CD8-positive, alpha-beta memory T cell (primary cell): ENCODE results near the gene CCT7. TPM values are rescaled to one million over a fixed set of nuclear protein-coding genes. Genes with fewer than 3 reads are reported as not detected.

Source experiments
- CTCF ChIA-PET: fragments of 350-600 bp; sonication (Branson Sonifier 250); formaldehyde crosslinking; loops from one replicate; lab custom pipeline; 2021; ENCODE audit warnings: antibody characterized with exemption; lab: Charles Lee
- POLR2A ChIA-PET: fragments of 350-600 bp; sonication (Branson Sonifier 250); formaldehyde crosslinking; loops from one replicate; lab custom pipeline; 2021; ENCODE audit warnings: antibody characterized with exemption; lab: Charles Lee
- DNase-seq, 5 donors: peaks; one replicate each; pipeline versions ENCODE4 v3.0.0 to v3.0.0-alpha.2; 2020 to 2022; ENCODE audit warnings: mixed read lengths in 1 of 5
- H3K27ac ChIP-seq: one replicate; pipeline ENCODE4 v1.7.0; 2013; ENCODE audit warnings: low read depth, mild to moderate bottlenecking, low read length, moderate library complexity
- H3K27me3 ChIP-seq: 2 replicates; pipeline ENCODE4 v1.7.0; 2013; ENCODE audit warnings: low read length, mild to moderate bottlenecking; ENCODE audit not compliant: insufficient read depth, poor library complexity, severe bottlenecking
- H3K36me3 ChIP-seq: 2 replicates; pipeline ENCODE4 v1.7.0; 2013; ENCODE audit warnings: mild to moderate bottlenecking, low read length, moderate library complexity; ENCODE audit not compliant: insufficient read depth
- H3K4me1 ChIP-seq: 2 replicates; pipeline ENCODE4 v1.7.0; 2013; ENCODE audit warnings: mild to moderate bottlenecking, low read length, moderate library complexity; ENCODE audit not compliant: insufficient read depth
- H3K4me3 ChIP-seq: 2 replicates; pipeline ENCODE4 v1.7.0; 2013; ENCODE audit warnings: mild to moderate bottlenecking, low read length
- H3K9me3 ChIP-seq: 2 replicates; pipeline ENCODE4 v1.7.0; 2013; ENCODE audit warnings: mild to moderate bottlenecking, low read length
- H3K27ac Mint-ChIP-seq, 8 donors: one replicate each; pipeline ENCODE4 v1.8.0; 2020 to 2021; ENCODE audit warnings: mixed read lengths in 8 of 8, mild to moderate bottlenecking in 6 of 8, inconsistent platforms in 3 of 8, moderate library complexity in 3 of 8
- H3K27me3 Mint-ChIP-seq, 2 donors: one replicate each; pipeline ENCODE4 v1.8.0; 2020 to 2021; ENCODE audit warnings: mixed read lengths in 2 of 2, mild to moderate bottlenecking in 1 of 2, moderate library complexity in 1 of 2
- H3K36me3 Mint-ChIP-seq, 3 donors: one replicate each; pipeline ENCODE4 v1.8.0; 2020 to 2021; ENCODE audit warnings: mixed read lengths in 3 of 3, inconsistent platforms in 1 of 3, mild to moderate bottlenecking in 1 of 3
- H3K4me1 Mint-ChIP-seq, 3 donors: one replicate each; pipeline ENCODE4 v1.8.0; 2020 to 2021; ENCODE audit warnings: mixed read lengths in 3 of 3, inconsistent platforms in 1 of 3, mild to moderate bottlenecking in 1 of 3
- H3K4me3 Mint-ChIP-seq, 7 donors: one replicate each; pipeline ENCODE4 v1.8.0; 2020 to 2021; ENCODE audit warnings: mixed read lengths in 7 of 7, mild to moderate bottlenecking in 6 of 7, moderate library complexity in 4 of 7, inconsistent platforms in 2 of 7
- H3K9me3 Mint-ChIP-seq, 5 donors: one replicate each; pipeline ENCODE4 v1.8.0; 2020 to 2022; ENCODE audit warnings: mixed read lengths in 5 of 5, mild to moderate bottlenecking in 3 of 5, moderate library complexity in 2 of 5, inconsistent platforms in 1 of 5
- polyA plus RNA-seq: library from polyadenylated mRNA; unstranded; fragments of 300-500 nt; fragmentation: Illumina TruSeq; gene quantifications from one replicate; pipeline ENCODE4 v1.2.3, GENCODE V29; 2021
- total RNA-seq, 2 experiments: library from RNA; stranded (reverse); gene quantifications; one replicate each; pipeline ENCODE4 v1.2.3, GENCODE V29; 2021

CCT7 gene
- total and polyA plus RNA-seq, 3 experiments from 2014 or later = 263 to 758 (median 750) TPM

DNA sequence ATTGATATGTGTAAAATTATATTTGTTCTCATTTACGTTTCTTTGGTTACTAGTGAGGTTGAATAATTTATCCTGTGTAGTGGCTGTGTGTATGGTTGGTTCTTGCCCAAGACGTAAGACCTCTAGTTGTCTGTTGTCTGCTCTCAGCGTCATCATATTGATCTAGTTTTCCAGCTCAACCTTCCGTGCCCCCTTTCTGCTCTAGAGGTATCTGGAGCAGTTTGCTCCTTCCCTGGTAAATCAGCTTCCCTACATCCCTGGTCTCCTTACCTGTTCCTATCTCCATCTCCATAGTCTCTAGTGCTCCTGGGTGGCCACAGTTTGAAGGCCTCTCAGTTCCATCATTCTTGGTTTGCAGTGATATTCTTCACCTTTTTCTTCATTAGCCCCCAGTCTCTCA is 18.9 kb upstream of the CCT7 start:
- Histone ChIP-seq H3K27me3 (no peaks in the 10 kb centered on the region), H3K9me3 (no peaks in the 10 kb centered on the region), H3K36me3 (peaks cover 3% of the 10 kb centered on the region), H3K4me1 (peaks cover 28% of the 10 kb centered on the region), H3K27ac (no peak overlapping the region), H3K4me3 (no peak overlapping the region)
- peak overlapping the region; percentile 37 to 97 (median 94) for H3K27ac Mint-ChIP-seq
- H3K4me3 Mint-ChIP-seq = peak overlapping the region; percentile 85 to 96 (median 94)
- ChIA-PET CTCF (interaction anchor here (0.9 to 1.3 kb wide), 2 partner anchors 38 to 75 kb away, joined by 3 read pairs; no protein-coding TSS in a partner anchor), POLR2A (interaction anchor here (0.8 to 2.1 kb wide), 2 partner anchors 18 to 70 kb away, joined by 3 to 10 read pairs; partner anchors contain the start of genes CCT7 and PRADC1)
- peaks cover 0 to 19% (median 0%) of the 10 kb centered on the region in 3 donors for H3K36me3 Mint-ChIP-seq
- H3K4me1 Mint-ChIP-seq = peaks cover 28 to 38% (median 29%) of the 10 kb centered on the region in 3 donors
- no peaks in the 10 kb centered on the region for H3K27me3 Mint-ChIP-seq
- no peak for DNase-seq
- H3K9me3 Mint-ChIP-seq = no peaks in the 10 kb centered on the region

- H3K27ac ChIP-seq = no peak overlapping the region
- peaks cover 15% of the 10 kb centered on the region for H3K36me3 ChIP-seq
- peak overlapping the region in 1 of 8 donors; percentile 51 for H3K27ac Mint-ChIP-seq
- H3K9me3 ChIP-seq = no peaks in the 10 kb centered on the region
- ChIA-PET POLR2A (interaction anchor here (1.4 kb wide), 1 partner anchor 16 kb away, joined by 3 read pairs; the partner anchor contains the start of gene PRADC1), CTCF (interaction anchor here (1.5 kb wide), 1 partner anchor 12 kb away, joined by 4 read pairs; no protein-coding TSS in a partner anchor)
- peak overlapping the region in 2 of 7 donors; percentile 12 to 18 for H3K4me3 Mint-ChIP-seq
- no peaks in the 10 kb centered on the region for H3K27me3 ChIP-seq
- H3K4me1 ChIP-seq = peaks cover 26% of the 10 kb centered on the region
- no peaks in the 10 kb centered on the region for H3K27me3 Mint-ChIP-seq
- peaks cover 4 to 38% (median 9%) of the 10 kb centered on the region in 3 donors for H3K36me3 Mint-ChIP-seq
- H3K9me3 Mint-ChIP-seq = no peaks in the 10 kb centered on the region
- H3K4me3 ChIP-seq = no peak overlapping the region
- peaks cover 28 to 38% (median 29%) of the 10 kb centered on the region in 3 donors for H3K4me1 Mint-ChIP-seq
- DNase-seq = no peak
These were observed 16.9 kb upstream of the CCT7 start for GRCh38 chr2:73217160-73217559.

- Mint-ChIP-seq H3K9me3 (no peaks in the 10 kb centered on the region), H3K36me3 (peaks cover 5 to 45% (median 10%) of the 10 kb centered on the region in 3 donors), H3K4me1 (peaks cover 26 to 31% (median 29%) of the 10 kb centered on the region in 3 donors), H3K27ac (peak overlapping the region in 2 of 8 donors; percentile 51 to 89), H3K27me3 (no peaks in the 10 kb centered on the region), H3K4me3 (peak overlapping the region in 1 of 7 donors; percentile 83)
- Histone ChIP-seq H3K9me3 (no peaks in the 10 kb centered on the region), H3K36me3 (peaks cover 19% of the 10 kb centered on the region), H3K4me3 (no peak overlapping the region), H3K27ac (no peak overlapping the region), H3K27me3 (no peaks in the 10 kb centered on the region), H3K4me1 (peaks cover 19% of the 10 kb centered on the region)
- ChIA-PET POLR2A (interaction anchor here (1.4 kb wide), 1 partner anchor 15 kb away, joined by 3 read pairs; the partner anchor contains the start of gene PRADC1), CTCF (interaction anchor here (1.5 kb wide), 1 partner anchor 11 kb away, joined by 4 read pairs; no protein-coding TSS in a partner anchor)
- no peak for DNase-seq
These were observed 16.3 kb upstream of the CCT7 start for GRCh38 chr2:73217826-73218225.

- peaks cover 21% of the 10 kb centered on the region for H3K36me3 ChIP-seq
- no peak overlapping the region for H3K27ac ChIP-seq
- CTCF ChIA-PET = interaction anchor here (1.5 kb wide), 1 partner anchor 10 kb away, joined by 4 read pairs; no protein-coding TSS in a partner anchor
- H3K9me3 ChIP-seq = no peaks in the 10 kb centered on the region
- H3K4me3 ChIP-seq = no peak overlapping the region
- no peak overlapping the region for H3K4me3 Mint-ChIP-seq
- H3K36me3 Mint-ChIP-seq = peaks cover 5 to 49% (median 10%) of the 10 kb centered on the region in 3 donors
- POLR2A ChIA-PET = no interaction called here
- peaks cover 23 to 27% (median 27%) of the 10 kb centered on the region in 3 donors for H3K4me1 Mint-ChIP-seq
- no peaks in the 10 kb centered on the region for H3K9me3 Mint-ChIP-seq
- DNase-seq = no peak
- no peaks in the 10 kb centered on the region for H3K27me3 ChIP-seq
- H3K27ac Mint-ChIP-seq = no peak overlapping the region
- H3K27me3 Mint-ChIP-seq = no peaks in the 10 kb centered on the region
- H3K4me1 ChIP-seq = peaks cover 14% of the 10 kb centered on the region
These were observed 15.8 kb upstream of the CCT7 start for GRCh38 chr2:73218298-73218697.

- Mint-ChIP-seq H3K4me3 (no peak overlapping the region), H3K27ac (peak overlapping the region in 1 of 8 donors; percentile 32)
These were observed 10.3 kb upstream of the CCT7 start for GRCh38 chr2:73223821-73224220.

DNA sequence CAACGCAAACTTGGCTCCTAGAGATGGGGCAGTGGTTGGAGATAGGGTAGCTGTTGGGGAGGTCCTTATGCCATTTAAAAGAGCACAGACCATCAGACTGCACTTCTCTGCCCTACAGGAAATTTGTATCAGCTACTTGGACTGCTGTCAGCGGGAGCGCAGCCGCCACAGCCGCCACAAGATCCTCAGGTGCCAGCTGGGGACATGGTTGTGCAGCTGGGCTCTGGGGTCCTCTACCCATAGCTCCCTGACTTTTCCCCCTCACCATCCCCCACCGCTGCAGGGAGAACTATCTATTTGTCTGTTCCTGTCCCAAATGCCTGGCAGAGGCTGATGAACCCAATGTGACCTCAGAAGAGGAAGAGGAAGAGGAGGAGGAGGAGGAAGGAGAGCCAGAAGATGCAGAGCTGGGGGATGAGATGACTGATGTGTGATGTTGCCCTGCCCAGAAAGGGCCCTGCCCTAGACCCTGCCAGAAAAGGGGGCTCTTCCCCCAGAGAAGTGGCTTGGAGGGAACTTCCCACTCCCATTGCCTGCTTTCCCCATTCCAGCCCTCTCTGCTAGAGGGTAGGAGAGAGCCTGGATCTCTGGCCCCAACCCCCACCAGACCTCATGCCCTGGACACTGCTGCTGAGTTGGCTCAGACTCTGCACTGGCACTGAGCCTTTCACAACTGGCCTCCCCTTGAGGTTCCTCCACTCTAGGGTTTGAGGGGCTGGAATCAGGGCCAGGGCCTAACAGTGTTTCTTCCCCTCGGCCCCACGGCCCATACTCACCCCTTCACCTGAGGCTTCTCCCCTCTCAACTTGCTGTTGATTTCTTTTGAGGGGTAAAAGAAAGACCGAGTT is 8.4 kb upstream of the CCT7 start:
- peak overlapping the region in 2 of 8 donors; percentile 35 to 54 for H3K27ac Mint-ChIP-seq
- H3K9me3 Mint-ChIP-seq = no peaks in the 10 kb centered on the region
- no peaks in the 10 kb centered on the region for H3K4me1 Mint-ChIP-seq
- Histone ChIP-seq H3K9me3 (no peaks in the 10 kb centered on the region), H3K27me3 (no peaks in the 10 kb centered on the region), H3K4me3 (no peak overlapping the region), H3K36me3 (peaks cover 18% of the 10 kb centered on the region), H3K27ac (no peak overlapping the region), H3K4me1 (no peaks in the 10 kb centered on the region)
- no peaks in the 10 kb centered on the region for H3K27me3 Mint-ChIP-seq
- H3K4me3 Mint-ChIP-seq = no peak overlapping the region
- ChIA-PET CTCF (interaction anchor here (5.5 kb wide), 1 partner anchor 14 kb away, joined by 26 read pairs; no protein-coding TSS in a partner anchor), POLR2A (no interaction called here)
- peaks cover 5 to 67% (median 10%) of the 10 kb centered on the region in 3 donors for H3K36me3 Mint-ChIP-seq
- no peak for DNase-seq

More at GRCh38 chr2:73223821-73224220, 10.3 kb upstream of the CCT7 start:
- Histone ChIP-seq H3K4me3 (no peak overlapping the region), H3K4me1 (no peaks in the 10 kb centered on the region), H3K36me3 (peaks cover 18% of the 10 kb centered on the region), H3K9me3 (no peaks in the 10 kb centered on the region), H3K27me3 (no peaks in the 10 kb centered on the region), H3K27ac (no peak overlapping the region)
- Mint-ChIP-seq H3K9me3 (no peaks in the 10 kb centered on the region), H3K4me1 (no peaks in the 10 kb centered on the region), H3K36me3 (peaks cover 5 to 75% (median 10%) of the 10 kb centered on the region in 3 donors), H3K27me3 (no peaks in the 10 kb centered on the region)
- ChIA-PET POLR2A (no interaction called here), CTCF (interaction anchor here (1.0 to 5.5 kb wide), 2 partner anchors 10 to 12 kb away, joined by 3 to 26 read pairs; partner anchors contain the start of gene PRADC1)
- DNase-seq = no peak

DNA sequence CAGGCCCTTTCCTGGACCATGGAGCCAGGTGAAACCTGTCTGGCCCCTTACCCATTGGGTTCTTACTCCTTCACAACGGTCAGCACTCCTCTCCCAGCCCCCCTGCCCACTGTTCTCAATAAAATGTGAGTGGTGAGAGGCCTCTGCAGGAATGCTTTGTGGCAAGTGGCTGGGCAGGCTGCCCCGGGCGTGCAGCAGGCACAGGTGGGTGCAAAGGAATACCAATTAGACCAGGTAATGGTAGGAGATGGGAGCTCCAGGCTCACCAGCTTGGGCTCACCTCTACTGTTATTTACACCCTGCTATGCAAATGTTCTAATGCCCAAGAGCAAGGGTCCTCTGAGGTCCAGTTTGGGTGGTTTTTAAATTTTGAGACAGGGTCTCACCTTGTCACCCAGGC is 7.0 kb upstream of the CCT7 start:
- no peak for DNase-seq
- Mint-ChIP-seq H3K36me3 (peaks cover 2 to 53% (median 2%) of the 10 kb centered on the region in 3 donors), H3K27me3 (no peaks in the 10 kb centered on the region), H3K9me3 (no peaks in the 10 kb centered on the region), H3K4me3 (no peak overlapping the region), H3K27ac (peak overlapping the region in 2 of 8 donors; percentile 33 to 64), H3K4me1 (no peaks in the 10 kb centered on the region)
- H3K4me1 ChIP-seq = no peaks in the 10 kb centered on the region
- no peaks in the 10 kb centered on the region for H3K9me3 ChIP-seq
- H3K27ac ChIP-seq = no peak overlapping the region
- CTCF ChIA-PET = interaction anchor here (1.4 to 3.6 kb wide), 2 partner anchors 14 to 50 kb away, joined by 3 to 23 read pairs; no protein-coding TSS in a partner anchor
- POLR2A ChIA-PET = no interaction called here
- no peaks in the 10 kb centered on the region for H3K27me3 ChIP-seq
- H3K4me3 ChIP-seq = no peak overlapping the region
- peaks cover 7% of the 10 kb centered on the region for H3K36me3 ChIP-seq
